ENCODE measurements around the gene PBRM1. TPM values are rescaled to one million over a fixed set of nuclear protein-coding genes. Genes with fewer than 3 reads are reported as not detected.

The PBRM1 gene
- polyA plus RNA-seq, 1 donor (not counting 4 experiments of a cell fraction or from before 2014, with no cell fraction given): 26.0 TPM

- H3K9ac ChIP-seq (ENCODE audit: control insufficient read depth, extremely low read depth, insufficient read depth, low read length): no peak overlapping the region
- H3K9me1 ChIP-seq (ENCODE audit: control insufficient read depth, extremely low read depth, insufficient read depth, low read length): no peaks in the 10 kb centered on the region
- peaks cover 5% of the 10 kb centered on the region for H4K20me1 ChIP-seq (ENCODE audit: control insufficient read depth, extremely low read depth, insufficient read depth, low read length)
- H3K27me3 ChIP-seq (ENCODE audit: control insufficient read depth, extremely low read depth, insufficient read depth, low read length): no peaks in the 10 kb centered on the region
- DNase-seq (ENCODE audit: low read depth, low spot score) (no peak), FAIRE-seq (no peak)
- no peak overlapping the region for H3K4me3 ChIP-seq (ENCODE audit: control insufficient read depth in 2 of 3, extremely low read depth in 1 of 3, insufficient read depth in 2 of 3, low read depth in 1 of 3, low read length in 3 of 3)
- H3K27ac ChIP-seq (ENCODE audit: control insufficient read depth, insufficient read depth, low read length): no peak overlapping the region
- no peaks in the 10 kb centered on the region for H3K9me3 ChIP-seq (ENCODE audit: control insufficient read depth, low read depth, low read length)
- no peak for TF ChIP-seq EZH2 (IDR thresholded peaks at IDR 0.05; ENCODE audit: low read length)
- no peak for TF ChIP-seq CTCF (optimal IDR thresholded peaks at IDR 0.05 in 1 of 3, IDR thresholded peaks at IDR 0.05 in 1 of 3, conservative IDR thresholded peaks at IDR 0.05 in 1 of 3; ENCODE audit: extremely low read depth in 1 of 3, insufficient read depth in 2 of 3, low read length in 3 of 3)
- no peak overlapping the region for H2AFZ ChIP-seq (ENCODE audit: control insufficient read depth, low read length)
- no peak overlapping the region for H3K4me2 ChIP-seq (ENCODE audit: control insufficient read depth, extremely low read depth, insufficient read depth, low read depth, low read length)
- H3K4me1 ChIP-seq (ENCODE audit: control insufficient read depth, extremely low read depth, insufficient read depth, low read length): no peaks in the 10 kb centered on the region
- dilution Hi-C loops (cut with MboI; ENCODE audit: extremely low pct_ligation_motif_present, low sequenced_read_pairs): no loop called here
- peaks cover 6% of the 10 kb centered on the region for H3K79me2 ChIP-seq (ENCODE audit: control insufficient read depth, insufficient read depth, low read length)
- peaks cover 32 to 37% of the 10 kb centered on the region in 2 experiments for H3K36me3 ChIP-seq (ENCODE audit: control insufficient read depth in 2 of 2, extremely low read depth in 1 of 2, insufficient read depth in 2 of 2, low read length in 2 of 2)
These were observed 10.3 kb upstream of the PBRM1 start for GRCh38 chr3:52695798-52696671.

- DNase-seq (ENCODE audit: low read depth, low spot score) (no peak), FAIRE-seq (no peak)
- TF ChIP-seq CTCF (optimal IDR thresholded peaks at IDR 0.05 in 1 of 3, IDR thresholded peaks at IDR 0.05 in 1 of 3, conservative IDR thresholded peaks at IDR 0.05 in 1 of 3; ENCODE audit: extremely low read depth in 1 of 3, insufficient read depth in 2 of 3, low read length in 3 of 3): no peak
- no peak for TF ChIP-seq EZH2 (IDR thresholded peaks at IDR 0.05; ENCODE audit: low read length)
- Histone ChIP-seq H3K27me3 (ENCODE audit: control insufficient read depth, extremely low read depth, insufficient read depth, low read length) (no peaks in the 10 kb centered on the region), H3K36me3 (ENCODE audit: control insufficient read depth in 2 of 2, extremely low read depth in 1 of 2, insufficient read depth in 2 of 2, low read length in 2 of 2) (peaks cover 42 to 45% of the 10 kb centered on the region in 2 experiments), H3K9ac (ENCODE audit: control insufficient read depth, extremely low read depth, insufficient read depth, low read length) (no peak overlapping the region), H3K4me2 (ENCODE audit: control insufficient read depth, extremely low read depth, insufficient read depth, low read depth, low read length) (no peak overlapping the region), H2AFZ (ENCODE audit: control insufficient read depth, low read length) (no peak overlapping the region), H3K27ac (ENCODE audit: control insufficient read depth, insufficient read depth, low read length) (no peak overlapping the region), H4K20me1 (ENCODE audit: control insufficient read depth, extremely low read depth, insufficient read depth, low read length) (peaks cover 5% of the 10 kb centered on the region), H3K9me1 (ENCODE audit: control insufficient read depth, extremely low read depth, insufficient read depth, low read length) (no peaks in the 10 kb centered on the region), H3K79me2 (ENCODE audit: control insufficient read depth, insufficient read depth, low read length) (peaks cover 15% of the 10 kb centered on the region), H3K4me1 (ENCODE audit: control insufficient read depth, extremely low read depth, insufficient read depth, low read length) (no peaks in the 10 kb centered on the region), H3K9me3 (ENCODE audit: control insufficient read depth, low read depth, low read length) (no peaks in the 10 kb centered on the region), H3K4me3 (ENCODE audit: control insufficient read depth in 2 of 3, extremely low read depth in 1 of 3, insufficient read depth in 2 of 3, low read depth in 1 of 3, low read length in 3 of 3) (no peak overlapping the region)
- dilution Hi-C loops (cut with MboI; ENCODE audit: extremely low pct_ligation_motif_present, low sequenced_read_pairs): no loop called here
These were observed 8.9 kb upstream of the PBRM1 start for GRCh38 chr3:52694528-52695189.

Measured in keratinocyte (primary cell).